GM19239 (cell line): ENCODE measurements around the gene ABCD2.
"Not testable (repeated sequence)": the region's sequence is repeated elsewhere in the genome, so short reads cannot be mapped to it uniquely, and the experiment has no call there.

Experiments
- DNase-seq: peaks from one replicate; pipeline ENCODE4 v3.0.0; 2011; ENCODE audit warnings: low spot score; ENCODE audit not compliant: insufficient read length
- FAIRE-seq: peaks from 2 replicates; lab custom pipeline; 2011; peaks lifted over from hg19 to GRCh38; lab: Jason Lieb, UNC

The ABCD2 gene

GRCh38 chr12:39619660-39620433, at the start of gene ABCD2:
TSS of gene ABCD2 (minus strand) at chr12:39619803. CDS start at chr12:39619615, 188 bp downstream.
- peak; percentile 99 for FAIRE-seq
- DNase-seq, result no peak

- no peak for FAIRE-seq
- DNase-seq, result no peak
These were observed 40.5 kb upstream of the ABCD2 start for GRCh38 chr12:39660101-39660500.

GRCh38 chr12:39647383-39647782, 27.8 kb upstream of the ABCD2 start:
- no peak for FAIRE-seq

GRCh38 chr12:39646963-39647362, 27.4 kb upstream of the ABCD2 start:
- DNase-seq (no peak), FAIRE-seq (no peak)

More at GRCh38 chr12:39647383-39647782, 27.8 kb upstream of the ABCD2 start:
- DNase-seq, result no peak

GRCh38 chr12:39643052-39643451, 23.4 kb upstream of the ABCD2 start:
- FAIRE-seq, result no peak

GRCh38 chr12:39638840-39639239, 19.2 kb upstream of the ABCD2 start:
- FAIRE-seq, result no peak
- DNase-seq, result no peak

More at GRCh38 chr12:39643052-39643451, 23.4 kb upstream of the ABCD2 start:
- DNase-seq, result no peak

- no peak for DNase-seq
These were observed 18.6 kb upstream of the ABCD2 start for GRCh38 chr12:39638178-39638577.

GRCh38 chr12:39632670-39633069, 13.1 kb upstream of the ABCD2 start:
- DNase-seq (no peak), FAIRE-seq (no peak)

More at GRCh38 chr12:39638178-39638577, 18.6 kb upstream of the ABCD2 start:
- no peak for FAIRE-seq

- DNase-seq (no peak), FAIRE-seq (peak; percentile 23)
These were observed 9.2 kb upstream of the ABCD2 start for GRCh38 chr12:39628836-39629235.

- FAIRE-seq (no peak), DNase-seq (no peak)
These were observed 8.3 kb upstream of the ABCD2 start for GRCh38 chr12:39627914-39628313.

- FAIRE-seq, result no peak
- DNase-seq, result no peak
These were observed 6.6 kb upstream of the ABCD2 start for GRCh38 chr12:39626033-39626814.

- FAIRE-seq, result peak; percentile 71
- DNase-seq, result no peak
These were observed 4.3 kb upstream of the ABCD2 start for GRCh38 chr12:39623919-39624318.

- not testable (repeated sequence) for FAIRE-seq, DNase-seq
These were observed 3.6 kb upstream of the ABCD2 start for GRCh38 chr12:39623160-39623559.

GRCh38 chr12:39622306-39622705, 2.7 kb upstream of the ABCD2 start:
- peak; percentile 82 for FAIRE-seq
- no peak for DNase-seq

- FAIRE-seq (no peak), DNase-seq (no peak)
These were observed 2.1 kb upstream of the ABCD2 start for GRCh38 chr12:39621670-39622069.

GRCh38 chr12:39620659-39621658, 1.4 kb upstream of the ABCD2 start:
- FAIRE-seq (peak; percentile 80), DNase-seq (no peak)

GRCh38 chr12:39619316-39619659, 315 bp downstream of the ABCD2 start:
- FAIRE-seq, result no peak

GRCh38 chr12:39618701-39619100, 902 bp downstream of the ABCD2 start:
- FAIRE-seq (peak; percentile 74), DNase-seq (no peak)

More at GRCh38 chr12:39619316-39619659, 315 bp downstream of the ABCD2 start:
- DNase-seq, result no peak

- no peak for DNase-seq
- peak; percentile 18 for FAIRE-seq
These were observed 1.7 kb downstream of the ABCD2 start for GRCh38 chr12:39617887-39618286.

GRCh38 chr12:39616666-39617065, 2.9 kb downstream of the ABCD2 start:
- no peak for FAIRE-seq
- no peak for DNase-seq
